ENCODE measurements around the gene PIEZO2.

PIEZO2 gene

GRCh38 chr18:10793730-10794370 lies 355.5 kb downstream of the PIEZO2 start:
- Histone ChIP-seq H3K4me2 (ENCODE audit: low read length, poor library complexity, severe bottlenecking) (no peak overlapping the region), H3K27ac (ENCODE audit: low read length, poor library complexity, severe bottlenecking) (no peak overlapping the region), H3K4me1 (ENCODE audit: control insufficient read depth, insufficient read depth, low read depth, low read length) (peaks cover 5% of the 10 kb centered on the region), H3K4me3 (ENCODE audit: insufficient read depth in 1 of 2, low read depth in 1 of 2, low read length in 2 of 2) (no peak overlapping the region), H3K79me1 (replicated peaks; ENCODE audit: low read length, poor library complexity, severe bottlenecking) (no peaks in the 10 kb centered on the region), H3K9me3 (ENCODE audit: control insufficient read depth, low read length) (no peaks in the 10 kb centered on the region), H3K23ac (ENCODE audit: low read length in 2 of 2) (no peak overlapping the region), H2BK12ac (ENCODE audit: low read length in 2 of 2) (no peak overlapping the region), H2BK120ac (ENCODE audit: low read depth, low read length) (no peak overlapping the region), H4K8ac (ENCODE audit: low read length) (no peak overlapping the region), H3K36me3 (ENCODE audit: control insufficient read depth in 1 of 2, insufficient read depth in 2 of 2, low read depth in 1 of 2, low read length in 2 of 2) (no peaks in the 10 kb centered on the region), H3K9ac (ENCODE audit: low read length) (no peak overlapping the region), H4K91ac (ENCODE audit: low read length) (no peak overlapping the region), H3K14ac (ENCODE audit: low read length in 2 of 2) (no peak overlapping the region), H3K18ac (ENCODE audit: low read depth in 1 of 2, low read length in 2 of 2) (no peak overlapping the region), H2BK5ac (ENCODE audit: low read depth, low read length, poor library complexity, severe bottlenecking) (no peak overlapping the region), H3K4ac (ENCODE audit: low read depth in 1 of 2, low read length in 2 of 2) (no peak overlapping the region), H2AFZ (ENCODE audit: low read depth, low read length) (no peak overlapping the region), H3K27me3 (ENCODE audit: control insufficient read depth in 1 of 2, insufficient read depth in 1 of 2, low read length in 2 of 2) (peaks cover 0 to 7% of the 10 kb centered on the region in 2 experiments), H2BK15ac (ENCODE audit: low read depth, poor library complexity, severe bottlenecking) (no peak overlapping the region), H2AK5ac (ENCODE audit: low read length, severe bottlenecking) (no peak overlapping the region)
- no peak for DNase-seq
- WGBS: 100% methylated on average over 2 of the region's 4 CpGs

- Histone ChIP-seq H3K4me3 (ENCODE audit: insufficient read depth in 1 of 2, low read depth in 1 of 2, low read length in 2 of 2) (no peak overlapping the region), H3K14ac (ENCODE audit: low read length in 2 of 2) (no peak overlapping the region), H3K27me3 (ENCODE audit: control insufficient read depth in 1 of 2, insufficient read depth in 1 of 2, low read length in 2 of 2) (peaks cover 0 to 7% of the 10 kb centered on the region in 2 experiments), H3K27ac (ENCODE audit: low read length, poor library complexity, severe bottlenecking) (no peak overlapping the region), H2AFZ (ENCODE audit: low read depth, low read length) (no peak overlapping the region), H3K36me3 (ENCODE audit: control insufficient read depth in 1 of 2, insufficient read depth in 2 of 2, low read depth in 1 of 2, low read length in 2 of 2) (no peaks in the 10 kb centered on the region), H2BK5ac (ENCODE audit: low read depth, low read length, poor library complexity, severe bottlenecking) (no peak overlapping the region), H2BK120ac (ENCODE audit: low read depth, low read length) (no peak overlapping the region), H4K8ac (ENCODE audit: low read length) (no peak overlapping the region), H3K9me3 (ENCODE audit: control insufficient read depth, low read length) (no peaks in the 10 kb centered on the region), H2BK15ac (ENCODE audit: low read depth, poor library complexity, severe bottlenecking) (no peak overlapping the region), H3K4ac (ENCODE audit: low read depth in 1 of 2, low read length in 2 of 2) (no peak overlapping the region), H4K91ac (ENCODE audit: low read length) (no peak overlapping the region), H3K4me1 (ENCODE audit: control insufficient read depth, insufficient read depth, low read depth, low read length) (no peaks in the 10 kb centered on the region), H2BK12ac (ENCODE audit: low read length in 2 of 2) (no peak overlapping the region), H3K18ac (ENCODE audit: low read depth in 1 of 2, low read length in 2 of 2) (no peak overlapping the region), H2AK5ac (ENCODE audit: low read length, severe bottlenecking) (no peak overlapping the region), H3K79me1 (replicated peaks; ENCODE audit: low read length, poor library complexity, severe bottlenecking) (no peaks in the 10 kb centered on the region), H3K4me2 (ENCODE audit: low read length, poor library complexity, severe bottlenecking) (no peak overlapping the region), H3K9ac (ENCODE audit: low read length) (no peak overlapping the region), H3K23ac (ENCODE audit: low read length in 2 of 2) (no peak overlapping the region)
- DNase-seq: no peak
- WGBS: 99% methylated on average over 4 of the region's 4 CpGs
These were observed 357.2 kb downstream of the PIEZO2 start for GRCh38 chr18:10792181-10792580.

- Histone ChIP-seq H3K27ac (ENCODE audit: low read length, poor library complexity, severe bottlenecking) (no peak overlapping the region), H3K4ac (ENCODE audit: low read depth in 1 of 2, low read length in 2 of 2) (no peak overlapping the region), H4K8ac (ENCODE audit: low read length) (no peak overlapping the region), H3K18ac (ENCODE audit: low read depth in 1 of 2, low read length in 2 of 2) (peak overlapping the region in 1 of 2 experiments; percentile 41), H3K23ac (ENCODE audit: low read length in 2 of 2) (no peak overlapping the region), H2BK12ac (ENCODE audit: low read length in 2 of 2) (no peak overlapping the region), H3K14ac (ENCODE audit: low read length in 2 of 2) (no peak overlapping the region), H4K91ac (ENCODE audit: low read length) (no peak overlapping the region), H3K9me3 (ENCODE audit: control insufficient read depth, low read length) (no peaks in the 10 kb centered on the region), H2BK5ac (ENCODE audit: low read depth, low read length, poor library complexity, severe bottlenecking) (no peak overlapping the region), H3K4me1 (ENCODE audit: control insufficient read depth, insufficient read depth, low read depth, low read length) (no peaks in the 10 kb centered on the region), H3K9ac (ENCODE audit: low read length) (no peak overlapping the region), H2BK120ac (ENCODE audit: low read depth, low read length) (no peak overlapping the region), H3K36me3 (ENCODE audit: control insufficient read depth in 1 of 2, insufficient read depth in 2 of 2, low read depth in 1 of 2, low read length in 2 of 2) (no peaks in the 10 kb centered on the region), H2AFZ (ENCODE audit: low read depth, low read length) (no peak overlapping the region), H2AK5ac (ENCODE audit: low read length, severe bottlenecking) (no peak overlapping the region), H3K4me3 (ENCODE audit: insufficient read depth in 1 of 2, low read depth in 1 of 2, low read length in 2 of 2) (no peak overlapping the region), H2BK15ac (ENCODE audit: low read depth, poor library complexity, severe bottlenecking) (no peak overlapping the region), H3K27me3 (ENCODE audit: control insufficient read depth in 1 of 2, insufficient read depth in 1 of 2, low read length in 2 of 2) (peaks cover 0 to 7% of the 10 kb centered on the region in 2 experiments), H3K79me1 (replicated peaks; ENCODE audit: low read length, poor library complexity, severe bottlenecking) (no peaks in the 10 kb centered on the region), H3K4me2 (ENCODE audit: low read length, poor library complexity, severe bottlenecking) (no peak overlapping the region)
- DNase-seq: peak; percentile 9
- WGBS: 93% methylated on average over 4 of the region's 7 CpGs
These were observed 358.1 kb downstream of the PIEZO2 start for GRCh38 chr18:10791169-10791831.

GRCh38 chr18:10789180-10789579 lies 360.2 kb downstream of the PIEZO2 start:
- H4K91ac ChIP-seq (ENCODE audit: low read length): no peak overlapping the region
- H2AK5ac ChIP-seq (ENCODE audit: low read length, severe bottlenecking): no peak overlapping the region
- H2BK15ac ChIP-seq (ENCODE audit: low read depth, poor library complexity, severe bottlenecking): no peak overlapping the region
- no peaks in the 10 kb centered on the region for H3K4me1 ChIP-seq (ENCODE audit: control insufficient read depth, insufficient read depth, low read depth, low read length)
- H2BK120ac ChIP-seq (ENCODE audit: low read depth, low read length): no peak overlapping the region
- H3K36me3 ChIP-seq (ENCODE audit: control insufficient read depth in 1 of 2, insufficient read depth in 2 of 2, low read depth in 1 of 2, low read length in 2 of 2): no peaks in the 10 kb centered on the region
- H3K14ac ChIP-seq (ENCODE audit: low read length in 2 of 2): no peak overlapping the region
- H3K79me1 ChIP-seq (replicated peaks; ENCODE audit: low read length, poor library complexity, severe bottlenecking): no peaks in the 10 kb centered on the region
- H3K9ac ChIP-seq (ENCODE audit: low read length): no peak overlapping the region
- H3K27ac ChIP-seq (ENCODE audit: low read length, poor library complexity, severe bottlenecking): no peak overlapping the region
- H2AFZ ChIP-seq (ENCODE audit: low read depth, low read length): no peak overlapping the region
- no peak overlapping the region for H4K8ac ChIP-seq (ENCODE audit: low read length)
- no peak overlapping the region for H3K4me2 ChIP-seq (ENCODE audit: low read length, poor library complexity, severe bottlenecking)
- no peak overlapping the region for H2BK12ac ChIP-seq (ENCODE audit: low read length in 2 of 2)
- no peak overlapping the region for H3K4me3 ChIP-seq (ENCODE audit: insufficient read depth in 1 of 2, low read depth in 1 of 2, low read length in 2 of 2)
- no peak overlapping the region for H3K23ac ChIP-seq (ENCODE audit: low read length in 2 of 2)
- H3K18ac ChIP-seq (ENCODE audit: low read depth in 1 of 2, low read length in 2 of 2): no peak overlapping the region
- no peaks in the 10 kb centered on the region for H3K9me3 ChIP-seq (ENCODE audit: control insufficient read depth, low read length)
- H3K27me3 ChIP-seq (ENCODE audit: control insufficient read depth in 1 of 2, insufficient read depth in 1 of 2, low read length in 2 of 2): peaks cover 0 to 11% of the 10 kb centered on the region in 2 experiments
- no peak for DNase-seq
- H3K4ac ChIP-seq (ENCODE audit: low read depth in 1 of 2, low read length in 2 of 2): no peak overlapping the region
- 88% methylated on average over 1 of the region's 2 CpGs for WGBS
- H2BK5ac ChIP-seq (ENCODE audit: low read depth, low read length, poor library complexity, severe bottlenecking): no peak overlapping the region

Data from mesenchymal stem cell (in vitro differentiated cells and primary cell).